ENCODE measurements around the gene PHLPP2.

DNA sequence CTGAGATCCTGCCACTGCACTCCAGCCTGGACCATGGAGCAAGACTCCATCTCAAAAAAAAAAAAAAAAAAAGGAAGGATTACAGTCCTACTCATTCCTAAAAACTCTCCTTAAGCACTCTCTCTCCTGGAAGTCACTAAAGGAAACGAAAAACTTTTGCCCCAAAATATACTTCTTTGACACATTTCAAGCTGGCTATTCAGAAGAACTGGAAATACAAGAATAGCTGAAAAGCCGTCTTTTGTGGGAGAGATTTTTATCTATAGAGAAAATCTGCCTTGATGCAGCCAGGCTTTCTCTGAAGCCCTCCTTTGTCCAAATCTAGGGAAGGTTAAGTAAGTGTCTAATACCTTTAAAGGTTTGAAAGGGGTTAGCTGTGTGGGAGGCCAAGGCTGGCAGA is 115.4 kb downstream of the PHLPP2 start:
- no peak for TF ChIP-seq CTCF (conservative IDR thresholded peaks at IDR 0.05; ENCODE audit: low read length)
- TF ChIP-seq EZH2phosphoT487 (IDR thresholded peaks at IDR 0.05; ENCODE audit: borderline replicate concordance) = no peak
